ENCODE measurements around the gene TRABD. TPM values are rescaled to one million over a fixed set of nuclear protein-coding genes. Genes with fewer than 3 reads are reported as not detected.

TRABD gene
- total RNA-seq, 1 donor from 2014 or later, result 35.7 TPM

- Mint-ChIP-seq H3K27me3 (ENCODE audit: low read depth, unreplicated experiment) (peaks cover 21% of the 10 kb centered on the region), H3K4me1 (ENCODE audit: low read depth, unreplicated experiment) (peaks cover 7% of the 10 kb centered on the region), H3K9me3 (ENCODE audit: unreplicated experiment) (no peaks in the 10 kb centered on the region), H3K27ac (ENCODE audit: unreplicated experiment) (no peak overlapping the region), H3K36me3 (ENCODE audit: low read depth, unreplicated experiment) (no peaks in the 10 kb centered on the region), H3K4me3 (ENCODE audit: unreplicated experiment) (no peak overlapping the region)
- no peak overlapping the region for H2AFZ ChIP-seq (ENCODE audit: low read depth, low read length)
- H4K20me1 ChIP-seq (ENCODE audit: insufficient read depth, low read length), result peaks cover 2% of the 10 kb centered on the region
- no peak overlapping the region for H3K27ac ChIP-seq (ENCODE audit: low read depth, low read length)
- no peak overlapping the region for H3K9ac ChIP-seq (ENCODE audit: low read length)
- H3K79me2 ChIP-seq (ENCODE audit: insufficient read depth, low read length), result no peaks in the 10 kb centered on the region
- H3K36me3 ChIP-seq (ENCODE audit: insufficient read depth, low read length), result no peaks in the 10 kb centered on the region
- no peaks in the 10 kb centered on the region for H3K9me3 ChIP-seq (ENCODE audit: insufficient read depth, low read depth, low read length)
- no peak overlapping the region for H3K4me3 ChIP-seq (ENCODE audit: insufficient read depth, low read depth, low read length)
- no peaks in the 10 kb centered on the region for H3K27me3 ChIP-seq (ENCODE audit: insufficient read depth, low read length)
- DNase-seq (ENCODE audit: low read depth) (no peak), FAIRE-seq (no peak)
- peaks cover 8% of the 10 kb centered on the region for H3K4me1 ChIP-seq (ENCODE audit: insufficient read depth, low read length)
- no peak for TF ChIP-seq EZH2 (IDR thresholded peaks at IDR 0.05; ENCODE audit: insufficient read depth, low read length)
- no peak for TF ChIP-seq CTCF (IDR thresholded peaks at IDR 0.05; ENCODE audit: insufficient read depth, low read depth, low read length)
- no peak overlapping the region for H3K4me2 ChIP-seq (ENCODE audit: low read length)
These were observed 33.9 kb upstream of the TRABD start for GRCh38 chr22:50151571-50152537.

GRCh38 chr22:50153056-50153755, 32.5 kb upstream of the TRABD start:
- TF ChIP-seq EZH2 (IDR thresholded peaks at IDR 0.05; ENCODE audit: insufficient read depth, low read length), result no peak
- no peak for TF ChIP-seq CTCF (IDR thresholded peaks at IDR 0.05; ENCODE audit: insufficient read depth, low read depth, low read length)
- H3K27ac Mint-ChIP-seq (ENCODE audit: unreplicated experiment), result no peak overlapping the region
- peaks cover 7% of the 10 kb centered on the region for H3K4me1 Mint-ChIP-seq (ENCODE audit: low read depth, unreplicated experiment)
- Histone ChIP-seq H4K20me1 (ENCODE audit: insufficient read depth, low read length) (peaks cover 2% of the 10 kb centered on the region), H3K79me2 (ENCODE audit: insufficient read depth, low read length) (no peaks in the 10 kb centered on the region), H2AFZ (ENCODE audit: low read depth, low read length) (no peak overlapping the region), H3K36me3 (ENCODE audit: insufficient read depth, low read length) (no peaks in the 10 kb centered on the region), H3K4me1 (ENCODE audit: insufficient read depth, low read length) (peaks cover 8% of the 10 kb centered on the region), H3K4me2 (ENCODE audit: low read length) (no peak overlapping the region), H3K9ac (ENCODE audit: low read length) (no peak overlapping the region), H3K27ac (ENCODE audit: low read depth, low read length) (no peak overlapping the region), H3K4me3 (ENCODE audit: insufficient read depth, low read depth, low read length) (no peak overlapping the region), H3K27me3 (ENCODE audit: insufficient read depth, low read length) (no peaks in the 10 kb centered on the region), H3K9me3 (ENCODE audit: insufficient read depth, low read depth, low read length) (no peaks in the 10 kb centered on the region)
- FAIRE-seq (no peak), DNase-seq (ENCODE audit: low read depth) (no peak)
- peaks cover 32% of the 10 kb centered on the region for H3K27me3 Mint-ChIP-seq (ENCODE audit: low read depth, unreplicated experiment)
- no peaks in the 10 kb centered on the region for H3K9me3 Mint-ChIP-seq (ENCODE audit: unreplicated experiment)
- H3K36me3 Mint-ChIP-seq (ENCODE audit: low read depth, unreplicated experiment), result no peaks in the 10 kb centered on the region
- H3K4me3 Mint-ChIP-seq (ENCODE audit: unreplicated experiment), result no peak overlapping the region
